NCI-H2227 (cell line): ENCODE measurements around the gene CBFA2T3.

Source experiments
- DNase-seq: peaks from one replicate; lab custom pipeline; 2025; ENCODE audit not compliant: unreplicated experiment; lab: John Stamatoyannopoulos, UW

CBFA2T3 gene

GRCh38 chr16:88911136-88911945, 65.7 kb downstream of the CBFA2T3 start:
- DNase-seq, result no peak

- DNase-seq, result no peak
Observed at GRCh38 chr16:88910284-88911135, 66.5 kb downstream of the CBFA2T3 start.

GRCh38 chr16:88909431-88910210, 67.4 kb downstream of the CBFA2T3 start:
- DNase-seq, result no peak

DNA sequence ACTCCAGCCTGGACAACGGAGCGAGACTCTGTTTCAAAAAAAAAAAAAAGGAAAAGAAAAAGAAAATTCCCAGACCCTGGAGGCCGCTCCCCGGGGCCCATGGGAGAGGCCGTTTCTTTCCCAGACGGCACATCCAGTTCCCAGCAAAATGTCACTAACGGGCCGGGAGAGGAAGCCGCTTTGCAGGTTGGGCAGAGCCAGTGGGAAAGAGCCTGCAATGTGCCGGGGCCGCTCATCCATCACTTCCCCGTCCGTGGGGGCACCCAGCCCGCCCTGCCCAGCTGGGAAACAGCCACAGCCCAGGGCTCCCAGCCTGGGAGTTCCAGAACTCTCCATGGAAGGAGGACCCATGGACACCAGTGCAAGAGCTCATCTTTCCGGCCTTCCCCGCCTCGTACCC, 68.7 kb downstream of the CBFA2T3 start:
- no peak for DNase-seq

DNA sequence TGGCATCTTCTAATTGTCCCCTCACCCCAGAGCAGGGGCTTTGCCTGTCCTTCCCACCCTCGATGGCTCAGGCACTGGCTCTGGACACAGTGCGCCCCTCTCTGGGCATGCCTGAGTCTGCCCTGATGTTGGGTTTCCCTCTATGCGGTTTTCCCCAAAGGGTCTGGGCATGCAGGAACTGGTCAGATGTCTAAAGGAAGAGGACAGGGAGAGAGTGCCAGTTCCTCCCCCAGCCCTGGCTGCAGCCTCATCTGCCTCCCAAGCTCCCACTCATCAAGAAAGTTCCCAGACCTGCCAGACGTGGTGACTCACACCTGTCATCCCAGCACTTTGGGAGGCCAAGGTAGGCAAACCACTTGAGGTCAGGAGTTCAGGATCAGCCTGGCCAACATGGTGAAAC, 69.2 kb downstream of the CBFA2T3 start:
- no peak for DNase-seq

- DNase-seq, result no peak
Observed at GRCh38 chr16:88906535-88907105, 70.4 kb downstream of the CBFA2T3 start.

DNA sequence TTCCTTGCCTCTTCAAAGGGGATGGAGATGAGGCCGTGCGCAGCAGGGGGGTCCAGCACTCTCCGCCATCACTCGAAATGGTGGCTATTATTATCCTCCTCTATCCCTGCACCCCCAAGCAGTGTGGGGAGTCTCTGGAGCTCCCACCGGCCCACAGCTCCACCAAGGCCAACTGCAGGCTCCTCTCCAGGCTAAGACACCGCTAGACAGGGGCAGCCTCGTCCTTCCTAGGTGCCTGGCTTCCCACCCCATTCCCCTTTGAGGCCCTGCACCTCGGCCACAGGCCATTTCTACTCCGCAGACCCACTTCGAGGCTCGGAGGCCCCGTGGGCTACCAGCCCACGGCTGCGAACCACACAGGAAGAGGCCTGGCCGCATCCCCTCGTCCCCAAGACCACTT, 71.0 kb downstream of the CBFA2T3 start:
- DNase-seq, result no peak

DNA sequence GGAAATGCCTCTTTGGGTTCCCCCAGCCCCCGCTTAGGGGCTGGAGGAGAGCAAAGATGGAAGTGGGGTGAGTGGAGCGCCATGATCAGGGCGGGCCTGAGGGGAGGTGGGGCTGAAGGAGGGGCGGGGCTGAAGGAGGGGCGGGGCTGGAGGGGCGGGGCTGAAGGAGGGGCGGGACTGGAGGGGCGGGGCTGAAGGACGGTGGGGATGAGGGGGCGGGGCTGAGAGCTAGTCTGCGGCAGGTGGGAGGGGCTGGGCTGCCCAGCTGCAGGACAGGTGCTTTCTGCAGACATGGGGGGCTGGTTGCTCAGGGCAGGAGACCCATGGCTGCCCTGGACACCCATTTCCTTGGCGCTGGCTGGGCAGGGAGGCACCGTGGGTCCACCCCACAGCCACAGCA, 71.4 kb downstream of the CBFA2T3 start:
- no peak for DNase-seq

DNA sequence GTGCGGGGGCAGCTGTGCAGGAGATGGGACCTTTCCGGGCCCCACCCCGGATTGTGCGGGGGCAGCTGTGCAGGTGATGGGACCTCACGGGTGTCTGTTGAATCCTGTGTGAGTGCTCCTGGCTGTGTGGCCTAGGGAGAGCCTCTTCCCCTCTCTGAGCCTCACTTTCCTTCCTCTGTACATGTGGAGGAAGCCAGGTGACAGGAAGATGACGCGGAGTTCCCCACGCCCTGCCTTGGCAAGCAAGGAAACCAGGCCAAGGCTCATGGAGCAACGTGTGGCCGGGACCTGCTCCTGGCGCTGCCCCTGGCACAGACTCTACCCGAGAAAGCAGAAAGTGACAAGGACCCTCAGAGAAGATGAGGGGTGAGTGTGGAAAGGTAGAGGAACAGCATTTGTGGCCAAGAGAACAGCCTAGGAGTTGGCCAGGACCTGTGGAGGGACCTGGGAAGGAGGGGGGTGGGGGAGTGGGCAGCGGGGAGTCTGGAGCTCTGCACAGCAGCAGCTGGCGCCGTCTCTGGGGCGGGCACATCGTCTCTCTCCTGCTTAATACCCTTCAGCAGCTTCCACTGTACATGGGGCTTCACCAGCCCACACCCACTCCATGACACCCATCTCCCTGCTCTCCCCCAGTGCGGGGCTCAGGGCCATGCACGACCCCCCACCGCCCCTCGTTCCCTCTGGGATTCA, 72.2 kb downstream of the CBFA2T3 start:
- DNase-seq, result no peak

DNA sequence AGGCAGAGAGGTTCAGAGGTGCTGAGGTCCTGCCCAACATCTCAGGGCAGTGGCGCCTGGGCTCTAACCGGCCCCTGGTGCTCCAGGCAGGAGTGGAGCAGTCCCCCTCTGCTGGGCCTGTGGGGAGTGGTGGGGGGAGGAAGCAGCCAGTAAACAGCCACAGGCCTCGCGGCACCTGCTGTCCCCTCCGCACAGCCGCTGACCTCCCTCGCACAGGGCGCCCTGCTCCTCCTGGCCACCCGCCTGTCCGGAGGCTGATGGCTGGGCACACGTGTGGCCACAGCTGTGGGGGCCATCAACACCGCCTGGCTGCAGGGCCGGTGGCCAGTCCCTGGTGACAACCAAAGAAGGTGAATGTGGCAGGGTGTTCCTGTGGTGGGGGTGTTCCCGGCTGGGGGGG, 73.7 kb downstream of the CBFA2T3 start:
- no peak for DNase-seq

GRCh38 chr16:88902744-88903143, 74.3 kb downstream of the CBFA2T3 start:
- DNase-seq, result no peak

- DNase-seq, result no peak
Observed at GRCh38 chr16:88901718-88902337, 75.2 kb downstream of the CBFA2T3 start.

GRCh38 chr16:88900662-88901052, 76.3 kb downstream of the CBFA2T3 start:
- no peak for DNase-seq

DNA sequence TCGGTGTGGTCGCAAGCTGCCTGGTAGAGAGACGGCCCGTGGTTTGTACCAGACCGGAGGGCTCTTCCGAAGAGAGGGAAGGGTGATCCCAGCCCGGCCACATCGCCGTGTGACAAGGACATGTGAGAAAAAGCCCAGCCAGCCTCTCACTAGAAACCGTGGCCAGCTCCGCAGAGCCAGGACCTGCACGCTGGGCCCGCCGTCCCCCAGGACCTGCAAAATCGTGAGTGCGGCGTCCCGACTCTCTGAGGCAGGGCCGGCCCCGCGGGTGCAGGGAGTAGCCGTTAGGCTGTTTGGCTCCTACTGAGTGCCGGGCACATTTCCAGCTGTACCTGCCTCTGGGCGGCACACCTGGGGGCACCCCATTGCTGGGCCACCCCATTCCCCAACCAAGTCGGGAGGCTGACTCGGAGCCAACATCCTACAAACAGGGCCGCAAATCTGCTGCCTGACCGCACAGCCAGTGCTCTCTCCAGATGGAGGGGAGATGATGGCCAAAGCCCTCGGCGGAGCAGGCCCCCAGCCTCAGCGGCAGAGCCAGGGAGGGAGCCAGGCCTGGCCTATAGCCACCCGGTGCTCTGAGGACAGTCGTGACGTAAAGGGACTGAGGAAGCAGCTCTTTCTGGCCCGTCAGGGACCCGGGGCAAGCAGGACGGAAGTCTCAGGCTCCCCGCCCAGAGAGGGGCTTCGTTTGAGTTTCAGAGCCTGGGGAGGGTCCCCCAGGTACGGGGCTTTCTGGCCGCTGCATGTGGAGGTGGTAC, 76.9 kb downstream of the CBFA2T3 start:
- DNase-seq, result no peak

DNA sequence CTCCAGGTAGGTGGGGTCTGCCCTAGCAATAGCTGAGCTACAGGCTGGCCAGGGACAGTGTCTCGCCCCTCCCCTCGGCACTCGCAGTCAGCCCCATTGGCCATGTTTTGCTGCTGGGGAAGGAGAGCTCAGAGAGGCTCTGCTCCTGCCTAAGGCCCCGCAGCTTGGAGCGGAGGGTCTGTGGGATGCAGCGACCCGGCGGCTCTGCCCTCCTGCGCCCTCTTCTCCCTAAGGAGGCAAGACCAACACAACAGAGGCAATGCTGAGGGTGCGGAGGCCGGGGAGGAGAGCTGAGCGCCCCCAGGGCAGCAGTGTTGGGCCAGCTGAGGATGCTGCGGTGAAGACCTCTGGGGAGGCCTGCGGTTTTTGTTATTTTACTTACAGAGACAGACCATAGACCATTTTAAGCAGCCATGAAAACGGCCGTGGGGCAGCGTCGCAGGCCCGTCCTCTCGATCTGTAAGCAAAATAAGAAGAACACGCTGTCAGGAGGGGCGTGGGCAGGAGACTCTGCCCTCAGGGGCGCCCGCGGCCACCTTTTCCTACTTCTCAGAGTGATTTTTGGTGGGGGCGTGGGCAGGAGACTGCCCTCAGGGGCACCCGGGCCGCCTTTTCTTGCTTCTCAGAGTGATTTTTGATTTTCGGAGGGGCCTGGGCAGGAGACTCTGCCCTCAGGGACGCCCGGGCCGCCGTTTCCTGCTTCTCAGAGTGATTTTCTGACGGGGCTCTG, 79.1 kb downstream of the CBFA2T3 start:
- no peak for DNase-seq

GRCh38 chr16:88896238-88897070, 80.6 kb downstream of the CBFA2T3 start:
- DNase-seq, result no peak

- DNase-seq, result no peak
Observed at GRCh38 chr16:88895335-88895734, 81.7 kb downstream of the CBFA2T3 start.
